NCI-H2196 treated with DMSO at 0.1 percent for 48 hours (cell line): ENCODE results near the gene PNCK.

ENCODE experiments used
- DNase-seq: peaks from one replicate; lab custom pipeline; 2025; ENCODE audit not compliant: unreplicated experiment; lab: John Stamatoyannopoulos, UW

Gene PNCK

DNA sequence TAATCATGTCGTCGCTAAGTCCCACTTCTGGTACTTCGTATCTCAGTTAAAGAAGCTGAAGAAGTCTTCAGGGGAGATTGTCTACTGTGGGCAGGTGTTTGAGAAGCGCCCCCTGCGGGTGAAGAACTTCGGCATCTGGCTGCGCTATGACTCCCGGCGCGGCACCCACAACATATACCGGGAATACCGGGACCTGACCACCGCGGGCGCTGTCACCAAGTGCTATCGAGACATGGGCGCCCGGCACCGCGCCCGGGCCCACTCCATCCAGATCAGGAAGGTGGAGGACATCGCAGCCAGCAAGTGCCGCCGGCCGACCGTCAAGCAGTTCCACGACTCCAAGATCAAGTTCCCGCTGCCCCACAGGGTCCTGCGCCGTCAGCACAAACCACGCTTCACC is 11.3 kb downstream of the PNCK start:
- DNase-seq: no peak

DNA sequence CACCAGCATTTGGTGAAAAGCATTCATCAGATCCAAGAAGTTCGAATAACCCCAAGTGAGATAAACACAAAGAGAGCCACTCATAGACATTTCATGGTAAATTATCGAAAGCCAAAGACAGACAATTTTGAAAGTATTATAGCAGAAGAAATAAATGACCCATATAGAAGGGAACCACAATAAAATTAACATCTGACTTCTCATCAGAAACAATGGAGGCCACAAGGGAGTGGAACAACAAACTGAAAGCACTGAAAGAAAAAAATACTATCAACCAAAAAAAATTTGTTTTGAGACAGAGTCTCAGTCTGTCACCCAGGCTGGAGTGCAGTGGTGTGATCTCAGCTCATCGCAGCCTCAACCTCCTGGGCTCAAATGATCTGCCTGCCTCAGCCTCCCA is 14.3 kb downstream of the PNCK start:
- DNase-seq: no peak

DNA sequence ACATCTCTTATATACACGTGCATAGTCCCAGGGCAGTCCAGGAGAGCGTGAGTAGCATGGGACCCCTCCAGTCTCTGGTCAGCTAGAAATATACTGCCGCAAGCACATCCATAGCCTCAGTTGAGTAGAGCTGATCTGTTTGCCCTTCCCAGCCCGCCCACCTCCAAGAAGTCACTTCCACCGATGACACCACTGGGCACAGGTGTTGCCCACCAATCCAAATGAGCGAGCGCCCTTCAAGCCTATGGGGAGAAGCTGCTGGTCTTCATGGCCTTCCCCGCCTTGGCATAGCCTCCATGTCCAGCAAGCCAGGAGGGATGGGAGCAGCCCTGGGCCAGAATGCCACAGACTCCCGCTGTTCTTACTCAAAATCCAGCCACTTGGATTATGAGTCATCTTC is 16.5 kb downstream of the PNCK start:
- no peak for DNase-seq

DNA sequence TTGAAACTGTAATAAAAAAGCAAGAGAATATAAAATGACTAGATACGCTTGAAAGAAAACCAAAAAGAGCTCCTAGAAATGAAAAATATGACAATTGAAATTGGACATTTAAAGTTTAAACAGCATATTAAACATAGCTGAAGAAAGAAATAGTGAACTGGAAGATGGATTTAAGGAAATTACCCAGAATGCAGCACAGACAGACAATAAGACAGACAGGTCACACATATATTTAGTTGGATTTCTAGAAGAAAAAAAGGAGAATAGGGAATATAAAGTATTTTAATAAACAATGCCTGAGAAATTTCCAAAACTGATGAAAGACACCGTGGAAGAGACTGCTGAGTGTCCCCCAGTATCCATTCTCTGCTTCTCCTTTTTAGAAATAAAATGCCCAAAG is 20.1 kb downstream of the PNCK start:
- DNase-seq: no peak

DNA sequence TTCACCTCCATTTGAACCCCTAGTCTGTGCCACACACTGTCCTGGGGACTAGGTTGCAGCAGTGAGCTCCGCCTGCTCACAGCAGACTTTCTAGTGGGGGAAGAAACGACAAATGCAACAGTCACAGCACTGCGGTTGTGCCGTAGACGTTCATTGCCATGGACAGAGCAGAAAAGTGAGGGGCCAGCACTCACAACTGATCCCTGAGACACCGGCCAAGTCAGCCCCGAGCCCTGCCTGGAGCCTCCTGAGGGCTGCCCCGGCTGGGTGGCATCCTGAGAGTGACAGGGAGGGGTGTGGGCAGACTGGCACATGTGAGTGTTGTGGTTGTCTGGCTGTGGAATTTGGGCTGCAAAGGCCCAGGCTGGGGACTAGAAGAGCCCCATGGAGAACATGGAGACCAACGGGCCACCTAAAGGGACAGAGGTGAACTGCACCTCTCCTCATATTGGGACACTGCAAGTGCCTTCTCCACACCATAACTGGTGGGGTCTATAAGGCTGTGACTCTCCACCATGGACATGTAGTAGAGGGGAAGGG is 22.0 kb downstream of the PNCK start:
- DNase-seq: no peak

DNA sequence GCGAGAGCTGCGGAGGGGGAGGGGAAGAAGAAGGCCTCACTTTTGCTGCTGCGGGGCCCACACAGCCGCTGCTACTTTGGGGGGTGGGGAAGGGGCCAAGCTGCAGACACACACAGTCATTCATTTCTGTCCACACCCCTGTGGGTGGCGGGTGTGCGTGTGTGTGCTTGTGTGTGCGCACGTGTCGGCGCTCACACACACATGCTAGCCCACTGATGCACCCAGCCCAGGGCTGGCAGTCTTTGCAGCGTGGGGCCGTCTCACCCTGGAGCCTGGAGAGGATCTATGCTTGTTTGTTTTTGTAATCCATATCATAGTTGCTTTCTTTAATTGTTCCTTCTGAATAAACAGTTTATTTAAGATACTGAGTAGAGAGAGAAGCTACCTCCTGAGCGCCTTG is 22.7 kb downstream of the PNCK start:
- no peak for DNase-seq

DNA sequence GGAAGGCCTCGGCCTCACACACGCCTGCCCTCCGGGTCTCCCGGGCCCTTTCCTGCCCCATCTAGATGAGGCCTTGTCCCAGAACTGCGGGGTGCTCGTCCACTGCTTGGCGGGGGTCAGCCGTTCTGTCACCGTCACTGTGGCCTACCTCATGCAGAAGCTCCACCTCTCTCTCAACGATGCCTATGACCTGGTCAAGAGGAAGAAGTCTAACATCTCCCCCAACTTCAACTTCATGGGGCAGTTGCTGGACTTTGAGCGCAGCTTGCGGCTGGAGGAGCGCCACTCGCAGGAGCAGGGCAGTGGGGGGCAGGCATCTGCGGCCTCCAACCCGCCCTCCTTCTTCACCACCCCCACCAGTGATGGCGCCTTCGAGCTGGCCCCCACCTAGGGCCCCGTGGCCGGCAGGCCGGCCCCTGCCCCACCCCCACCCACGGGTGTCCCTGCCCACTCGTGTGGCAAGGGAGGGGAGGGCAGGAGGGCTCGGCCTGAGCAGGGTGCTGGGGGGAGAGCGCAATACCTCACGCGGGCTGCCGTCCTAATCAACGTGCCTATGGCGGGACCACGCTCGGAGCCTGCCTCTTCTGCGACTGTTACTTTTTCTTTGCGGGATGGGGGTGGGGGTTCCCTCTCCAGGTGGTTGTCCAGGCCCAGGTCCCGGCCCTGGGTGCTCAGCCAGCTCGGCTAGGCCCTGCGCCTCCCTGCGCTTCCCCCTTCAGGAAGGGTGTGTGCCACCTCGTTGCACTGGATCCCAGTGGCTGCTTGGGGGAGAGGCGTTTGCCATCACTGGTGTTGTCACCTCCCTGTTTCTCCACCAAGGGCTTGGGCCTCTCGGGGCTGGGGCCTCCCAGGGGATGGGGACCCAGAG is 23.5 kb downstream of the PNCK start:
- no peak for DNase-seq

DNA sequence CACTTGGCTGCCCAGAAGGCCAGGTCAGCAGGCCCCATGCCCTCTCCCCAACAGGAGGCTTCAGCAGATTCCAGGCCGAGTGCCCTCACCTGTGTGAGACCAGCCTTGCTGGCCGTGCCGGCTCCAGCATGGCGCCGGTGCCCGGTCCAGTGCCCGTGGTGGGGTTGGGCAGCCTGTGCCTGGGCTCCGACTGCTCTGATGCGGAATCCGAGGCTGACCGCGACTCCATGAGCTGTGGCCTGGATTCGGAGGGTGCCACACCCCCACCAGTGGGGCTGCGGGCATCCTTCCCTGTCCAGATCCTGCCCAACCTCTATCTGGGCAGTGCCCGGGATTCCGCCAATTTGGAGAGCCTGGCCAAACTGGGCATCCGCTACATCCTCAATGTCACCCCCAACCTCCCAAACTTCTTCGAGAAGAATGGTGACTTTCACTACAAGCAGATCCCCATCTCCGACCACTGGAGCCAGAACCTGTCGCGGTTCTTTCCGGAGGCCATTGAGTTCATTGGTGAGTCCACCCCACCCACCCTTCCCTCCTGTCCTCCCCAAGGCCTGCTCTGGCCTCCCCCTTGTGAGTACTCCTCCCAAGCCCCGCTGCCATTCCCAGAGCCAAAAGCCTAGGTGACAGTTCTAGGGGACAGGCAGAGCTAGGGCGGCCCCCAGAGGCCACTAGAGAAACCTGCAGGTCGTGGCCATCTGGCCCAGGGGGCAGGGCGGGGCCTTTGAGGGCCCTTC is 24.3 kb downstream of the PNCK start:
- no peak for DNase-seq

DNA sequence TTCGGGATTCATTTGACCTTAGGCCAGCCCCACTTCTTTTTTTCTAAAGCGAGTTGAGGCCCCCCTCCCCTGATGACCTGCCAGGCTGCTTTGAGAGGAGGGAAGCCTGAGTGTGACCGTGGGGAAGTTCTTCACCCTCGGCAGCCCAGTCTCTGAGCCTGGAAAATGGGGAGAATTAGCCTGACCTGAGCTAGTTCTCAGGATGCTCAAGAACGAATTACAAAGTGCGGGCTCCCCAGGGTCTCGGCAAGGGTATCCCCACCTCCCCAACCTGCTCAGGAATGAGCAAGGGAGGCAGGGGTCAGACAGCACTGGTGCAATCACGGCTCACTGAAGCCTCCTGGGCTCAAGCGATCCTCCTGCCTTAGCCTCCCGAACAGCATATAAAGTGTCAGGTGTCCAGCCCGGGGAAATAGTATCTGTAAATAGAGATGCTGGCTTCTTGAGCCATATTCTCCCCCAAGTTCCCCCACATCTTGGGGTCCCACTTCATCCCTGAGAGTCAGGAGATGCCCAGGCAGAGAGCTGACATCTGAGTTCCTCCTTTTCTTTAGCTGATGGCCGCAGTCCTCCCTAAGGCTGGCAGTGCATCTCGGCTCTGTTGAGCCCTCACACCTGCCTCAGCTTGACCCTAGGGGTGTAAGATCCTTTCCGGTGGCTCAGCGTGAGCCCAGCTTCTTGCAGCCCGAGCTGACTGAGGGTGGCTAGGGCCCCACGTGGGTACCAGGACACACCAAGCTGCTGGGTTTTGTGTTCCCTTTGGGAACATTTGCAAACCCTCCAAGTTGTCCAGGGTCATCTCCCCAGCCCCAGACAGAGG is 25.0 kb downstream of the PNCK start:
- DNase-seq: no peak

DNA sequence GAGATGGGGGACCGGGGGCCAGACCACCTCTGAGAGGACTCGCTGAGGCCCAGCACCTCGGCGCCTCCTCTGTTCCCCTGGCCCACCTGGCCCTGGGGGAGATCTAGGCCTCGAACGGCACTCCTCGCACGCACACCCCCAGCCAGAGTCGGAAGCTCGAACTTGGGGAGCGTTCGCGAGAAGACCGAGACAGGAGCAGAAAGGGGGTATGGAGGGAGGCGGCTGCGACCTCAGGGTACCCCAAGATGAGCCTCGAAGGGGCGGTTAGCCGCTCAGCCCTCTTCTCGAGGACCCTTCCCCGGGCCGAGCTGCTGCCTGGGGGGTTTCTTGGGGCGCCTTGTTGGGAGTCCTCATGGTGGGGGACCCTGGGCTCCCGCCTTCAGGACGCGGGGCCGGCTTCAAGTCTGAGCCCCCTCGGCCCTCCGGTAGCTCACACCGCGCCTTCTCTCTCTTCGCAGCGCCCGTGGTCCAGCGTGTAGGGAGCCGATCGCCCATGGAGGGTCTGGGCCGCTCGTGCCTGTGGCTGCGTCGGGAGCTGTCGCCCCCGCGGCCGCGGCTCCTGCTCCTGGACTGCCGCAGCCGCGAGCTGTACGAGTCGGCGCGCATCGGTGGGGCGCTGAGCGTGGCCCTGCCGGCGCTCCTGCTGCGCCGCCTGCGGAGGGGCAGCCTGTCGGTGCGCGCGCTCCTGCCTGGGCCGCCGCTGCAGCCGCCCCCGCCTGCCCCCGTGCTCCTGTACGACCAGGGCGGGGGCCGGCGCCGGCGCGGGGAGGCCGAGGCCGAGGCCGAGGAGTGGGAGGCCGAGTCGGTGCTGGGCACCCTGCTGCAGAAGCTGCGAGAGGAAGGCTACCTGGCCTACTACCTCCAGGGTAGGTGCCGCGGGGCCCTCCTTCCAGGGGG is 25.9 kb downstream of the PNCK start:
- DNase-seq: no peak

DNA sequence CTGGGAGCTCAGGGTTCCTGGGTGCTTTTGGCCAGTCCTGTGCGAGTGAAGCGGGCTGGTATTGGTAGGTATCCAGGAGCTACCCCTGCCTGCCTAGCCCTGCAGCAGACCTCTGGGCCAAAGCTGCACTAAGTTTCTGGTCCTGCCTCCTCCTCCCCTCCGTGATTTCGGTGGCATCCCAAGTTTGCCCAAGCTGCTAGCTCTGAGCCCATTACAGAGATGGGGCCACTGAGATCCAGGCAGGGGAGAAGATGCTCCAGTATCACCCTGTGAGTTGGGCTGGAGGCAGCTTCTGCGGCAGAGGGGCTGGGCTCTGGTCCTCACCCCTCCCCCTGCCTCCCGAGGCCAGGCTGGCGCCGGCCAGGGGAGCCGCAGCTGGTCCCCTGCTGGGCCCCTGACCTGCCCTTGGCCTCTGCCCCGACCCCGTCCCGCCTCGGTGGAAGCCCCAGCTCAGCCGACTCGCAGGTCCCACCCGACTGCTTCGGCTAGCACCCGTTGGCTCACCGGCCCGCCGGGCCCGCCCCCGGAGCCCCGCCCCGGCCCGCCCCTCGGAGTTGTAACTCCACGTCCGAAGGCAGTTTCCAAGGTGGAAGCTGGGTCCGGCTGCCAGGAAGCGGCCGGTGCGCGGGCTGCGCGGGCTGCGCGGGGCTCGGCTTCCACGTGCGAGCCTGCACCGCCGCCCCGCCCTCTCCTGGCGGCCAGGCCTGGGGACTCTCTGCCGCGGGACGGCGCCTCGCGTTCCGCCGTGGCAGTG is 26.8 kb downstream of the PNCK start, which contains the start of gene DUSP9:
DUSP9 (plus strand) TSS at position 584 of the 754 bp plus-strand sequence. CDS start 751 bp downstream, outside the sequence.
- DNase-seq: no peak

DNA sequence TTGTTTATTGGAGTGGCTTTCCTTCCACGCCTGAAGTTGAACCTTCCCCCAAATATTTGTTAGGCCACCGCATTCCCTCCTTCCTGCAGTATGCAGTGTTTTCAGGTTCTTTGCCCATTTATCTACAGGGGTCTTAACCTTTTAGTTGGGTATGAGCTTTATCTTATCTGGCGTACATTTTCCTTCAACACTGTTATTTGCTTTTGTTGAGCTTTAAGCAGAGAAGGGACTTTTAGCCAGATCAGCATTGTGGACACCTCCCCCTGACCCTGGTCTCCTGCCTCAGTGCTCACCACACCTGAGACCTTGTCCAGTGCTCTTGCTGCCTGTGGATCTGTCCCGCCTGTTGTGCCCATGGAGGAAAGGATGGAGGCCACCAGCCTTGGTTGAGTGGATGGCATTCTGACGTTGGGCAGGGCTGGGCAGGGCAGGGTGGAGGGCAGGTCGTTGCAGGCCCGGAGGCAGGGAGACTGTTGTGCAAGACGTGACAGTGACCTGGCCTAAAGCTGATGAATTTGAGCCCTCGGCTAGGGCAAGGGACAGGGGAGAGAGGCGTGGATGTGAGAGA is 27.6 kb downstream of the PNCK start:
- no peak for DNase-seq

DNA sequence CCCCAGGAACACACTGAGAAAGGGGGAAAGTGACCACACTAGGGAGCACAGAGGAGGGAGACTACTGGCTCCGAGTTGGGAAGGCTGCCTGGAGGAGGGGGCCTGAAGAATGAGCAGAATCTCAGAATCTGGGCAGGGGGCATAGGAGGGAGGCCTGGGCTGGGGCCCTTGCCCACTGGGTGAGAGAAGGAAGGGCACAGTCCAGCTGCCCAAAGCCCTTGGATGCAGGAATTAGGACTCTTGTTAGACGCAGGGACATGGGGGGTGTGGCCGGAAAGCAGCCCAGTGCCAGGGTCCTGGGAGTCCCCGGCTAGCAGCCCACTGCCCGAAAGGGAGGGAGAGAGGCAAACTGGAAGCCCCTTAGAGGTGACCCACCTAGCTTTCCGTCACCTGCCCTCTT is 28.5 kb downstream of the PNCK start:
- DNase-seq: no peak

DNA sequence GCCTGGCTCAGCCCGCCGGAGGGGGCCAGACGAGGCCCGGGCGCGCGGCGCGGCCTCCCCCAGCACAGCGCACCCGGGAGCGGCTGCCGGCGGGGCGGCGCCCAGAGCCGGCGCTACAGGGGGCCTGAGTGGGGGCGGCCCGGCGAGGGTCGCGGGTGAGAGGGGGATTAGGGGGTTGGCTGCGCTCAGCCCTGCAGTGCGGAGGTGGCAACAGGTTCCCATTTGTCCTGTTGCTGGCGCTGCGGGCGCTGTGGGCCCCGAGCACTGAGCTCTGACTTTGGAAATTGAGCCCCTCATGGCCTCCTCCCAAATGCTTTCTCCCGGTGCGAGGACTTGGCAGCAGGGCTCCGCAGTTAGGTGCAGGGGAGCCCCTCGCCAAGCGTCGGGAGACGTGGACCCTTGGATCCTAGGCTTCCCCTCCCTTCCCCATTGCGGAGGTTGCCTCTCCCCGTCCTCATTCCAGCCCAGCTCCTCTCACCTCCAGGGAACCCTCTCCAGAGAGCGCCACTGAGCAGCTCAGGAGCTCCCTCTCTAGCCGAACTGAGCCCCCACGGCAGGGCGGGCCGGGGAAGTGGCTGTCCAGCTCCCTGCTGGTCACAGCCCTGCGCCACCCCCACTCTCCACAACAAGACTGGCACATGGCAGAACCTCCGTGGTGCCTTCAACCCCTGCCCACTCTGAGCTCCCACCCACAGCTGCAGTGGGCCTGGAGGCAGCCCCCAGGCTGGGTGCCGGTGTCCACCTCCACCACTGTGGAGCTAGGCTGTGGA is 29.1 kb downstream of the PNCK start:
- no peak for DNase-seq

DNA sequence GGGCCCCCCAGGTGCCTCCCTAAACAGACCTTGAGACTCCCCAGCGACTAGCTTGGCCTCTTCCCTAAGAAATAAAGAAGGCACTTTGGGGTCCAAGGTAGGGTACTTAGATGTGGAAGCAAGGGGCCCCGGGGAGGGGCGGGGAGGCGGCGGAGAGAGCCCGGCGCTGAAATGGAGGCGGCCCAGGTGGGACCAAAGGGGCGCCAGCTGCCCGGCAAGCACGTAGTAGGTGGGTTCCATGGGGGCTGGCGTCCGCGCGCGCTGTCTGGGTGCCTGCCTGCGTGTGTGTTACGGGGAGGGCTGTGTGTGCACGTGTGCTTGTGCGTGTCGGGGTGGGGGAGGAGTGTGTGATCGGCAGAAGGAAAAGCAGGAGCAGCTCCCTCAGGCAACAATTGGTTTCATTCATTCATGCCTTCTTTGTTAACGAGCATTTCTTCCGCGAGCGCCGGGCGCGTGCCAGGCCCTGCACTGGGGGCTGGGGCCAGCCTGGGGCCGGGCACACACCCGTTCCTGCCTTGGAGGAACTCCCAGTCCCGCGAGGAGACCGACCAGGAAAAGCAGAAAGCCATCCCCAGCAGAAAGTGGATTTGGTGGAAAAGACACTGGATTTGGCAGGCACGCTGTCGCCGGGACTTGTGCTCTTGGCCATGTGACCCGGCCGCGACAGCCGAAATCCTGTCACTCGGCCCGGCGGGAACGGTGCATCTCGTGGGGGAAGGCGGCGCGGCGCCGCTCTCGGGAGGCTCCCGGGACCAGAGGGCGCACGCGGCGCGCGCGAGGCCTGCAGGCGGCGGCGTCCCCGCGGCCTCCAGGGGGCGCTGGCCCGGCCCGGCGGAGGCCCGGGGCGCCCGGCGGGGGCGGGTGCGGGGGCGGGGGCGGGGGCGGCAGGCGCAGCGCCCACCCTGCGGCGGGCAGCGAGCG is 29.9 kb downstream of the PNCK start:
- no peak for DNase-seq

DNA sequence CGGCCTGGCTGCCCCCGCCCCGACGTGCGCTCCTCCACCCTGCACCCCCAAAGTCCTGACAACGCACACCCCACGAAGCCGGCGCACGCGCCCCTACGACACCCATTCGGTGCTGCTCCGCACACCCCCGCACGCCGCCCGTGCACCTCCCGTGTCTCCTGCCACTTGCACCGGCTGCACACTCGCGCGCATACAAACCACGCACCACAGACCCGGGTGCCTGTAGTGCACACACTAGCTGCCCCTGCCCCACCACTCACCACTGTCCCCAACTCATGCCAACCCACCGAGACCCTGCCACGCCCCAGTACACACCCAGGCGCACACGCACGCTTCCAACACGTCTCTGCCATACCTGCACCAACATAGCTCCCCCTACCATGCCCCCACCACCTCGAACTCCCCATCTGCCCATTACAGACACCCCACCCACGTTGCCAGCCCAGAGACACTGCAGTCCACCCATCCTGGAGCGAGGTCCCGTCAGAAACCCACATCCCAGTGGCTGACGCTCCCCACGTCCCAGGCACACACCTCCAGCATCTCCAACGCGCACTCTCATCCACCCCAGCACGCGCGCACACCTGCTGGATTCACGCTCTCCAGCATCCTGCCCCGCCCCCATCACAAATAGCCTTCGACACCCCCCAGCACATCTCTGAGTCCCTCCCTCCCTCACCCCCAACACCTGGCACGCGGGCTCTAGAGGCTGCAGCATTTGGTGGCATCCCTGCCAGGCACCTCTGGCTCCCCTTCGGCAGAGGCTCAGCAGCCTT is 30.8 kb downstream of the PNCK start:
- DNase-seq: no peak
